ENCODE results near the gene TMC1.

Gene TMC1

DNA sequence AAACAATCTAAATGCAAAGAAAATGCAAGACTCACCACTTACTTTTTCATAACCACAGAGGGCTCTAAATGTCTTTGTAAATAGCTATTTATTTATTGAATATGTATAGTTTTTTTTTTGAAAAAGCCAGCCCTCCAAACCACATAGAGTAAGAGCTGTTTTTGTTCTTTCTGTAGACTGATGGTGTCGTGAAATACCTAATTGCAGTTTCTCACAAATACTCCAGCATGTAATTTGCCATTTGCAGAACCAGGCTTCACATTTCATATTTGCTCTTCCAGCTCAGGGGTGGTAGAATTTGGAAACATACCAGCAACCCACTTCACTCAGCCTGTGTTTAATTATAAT is 159.8 kb downstream of the TMC1 start:
- no peak for DNase-seq (ENCODE audit: low read depth)

DNA sequence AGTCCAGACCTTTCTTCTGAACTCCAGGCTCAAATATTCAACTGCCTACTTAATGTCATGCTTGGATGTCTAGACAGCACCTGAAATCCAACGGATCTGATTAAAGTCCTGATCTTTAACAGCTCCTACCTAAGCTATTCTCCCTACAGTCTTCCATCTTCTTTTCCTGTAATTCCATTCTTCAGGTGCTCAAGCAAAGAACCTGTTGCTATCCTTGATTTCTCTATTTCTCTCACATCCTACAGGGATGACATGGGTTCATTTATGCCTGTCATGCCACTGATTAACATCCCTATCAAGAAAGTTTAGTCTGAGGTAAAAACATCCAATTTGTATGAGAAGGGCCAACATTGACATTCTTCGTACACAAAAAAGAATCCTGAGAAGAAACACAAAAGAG is 163.2 kb downstream of the TMC1 start:
- no peak for DNase-seq (ENCODE audit: low read depth)

- DNase-seq (ENCODE audit: low read depth), result no peak
Measured at GRCh38 chr9:72685911-72686310, 164.5 kb downstream of the TMC1 start.

DNA sequence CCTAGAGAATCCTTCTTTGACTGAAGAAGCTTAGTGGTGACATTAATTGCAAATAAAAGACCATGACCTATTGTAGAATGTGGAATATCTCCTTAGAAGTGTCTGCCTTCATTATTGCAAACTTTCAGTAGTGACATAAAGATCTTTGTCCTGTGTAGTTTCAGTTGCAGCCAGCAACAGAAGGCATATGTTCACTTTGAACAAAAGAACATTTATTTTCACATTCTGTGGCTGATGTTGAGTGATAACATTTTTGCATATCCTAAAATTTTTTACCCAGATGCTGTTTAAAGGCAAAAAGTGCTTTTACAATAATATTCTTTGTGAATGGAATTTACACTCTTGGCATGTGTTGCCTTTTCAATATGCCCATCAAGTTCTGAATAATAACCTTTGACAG is 165.9 kb downstream of the TMC1 start:
- DNase-seq (ENCODE audit: low read depth), result no peak

DNA sequence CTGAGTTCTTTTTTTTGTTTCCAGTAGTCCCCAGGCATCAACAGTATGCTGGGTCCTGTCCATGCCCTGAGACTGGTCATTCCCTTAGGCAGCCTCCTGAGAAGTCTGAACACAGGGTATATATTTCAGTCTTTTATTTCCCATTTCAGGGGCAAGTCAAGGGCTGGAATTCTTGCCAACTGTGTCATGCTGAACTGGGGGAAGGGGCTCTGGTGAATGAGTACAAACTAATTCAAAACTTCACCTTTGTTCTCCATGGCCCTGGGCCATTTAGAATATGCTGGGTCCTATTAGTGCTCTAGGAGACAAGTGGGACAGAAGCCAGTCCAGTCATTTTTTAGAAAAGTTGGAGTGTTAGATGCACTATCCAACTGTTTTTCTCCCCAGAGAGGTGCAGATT is 170.3 kb downstream of the TMC1 start:
- no peak for DNase-seq (ENCODE audit: low read depth)

DNA sequence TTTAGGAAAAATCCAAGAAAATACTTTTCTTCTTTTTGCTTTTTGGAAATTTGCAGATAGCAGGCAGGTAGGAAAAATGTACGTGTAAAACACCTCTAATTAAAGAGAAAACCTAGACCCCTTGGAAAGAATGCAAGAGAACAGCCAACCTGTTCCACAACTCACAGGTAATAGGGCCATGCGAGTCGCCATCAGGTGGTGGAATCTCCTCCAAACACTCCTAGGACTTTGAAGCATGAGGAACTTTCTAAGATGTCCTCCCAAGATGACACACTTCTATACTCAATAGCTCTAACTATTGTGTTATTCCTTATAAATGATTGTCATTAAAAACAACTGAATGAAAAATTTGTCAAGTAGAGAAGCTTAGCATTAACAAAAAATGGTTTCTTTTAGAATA is 174.0 kb downstream of the TMC1 start:
- no peak for DNase-seq (ENCODE audit: low read depth)

DNA sequence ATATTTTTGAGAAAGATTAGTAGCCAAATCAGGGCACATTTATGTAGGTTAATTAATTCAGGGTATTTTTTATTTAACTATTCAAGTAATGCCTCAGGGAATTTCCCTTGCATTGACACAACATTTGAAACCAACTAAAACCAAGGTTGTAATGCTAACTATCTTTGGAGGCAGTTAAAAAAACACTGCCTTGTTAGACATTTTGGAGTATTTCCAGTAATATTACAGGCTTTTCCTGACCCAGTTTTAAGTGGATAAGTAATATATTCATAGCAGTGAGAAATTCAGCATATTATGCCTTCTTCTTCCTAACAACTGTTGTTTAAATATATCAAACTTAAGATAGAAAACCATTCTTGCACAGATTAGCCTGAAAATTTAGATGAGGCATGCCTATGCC is 175.1 kb downstream of the TMC1 start:
- no peak for DNase-seq (ENCODE audit: low read depth)

DNA sequence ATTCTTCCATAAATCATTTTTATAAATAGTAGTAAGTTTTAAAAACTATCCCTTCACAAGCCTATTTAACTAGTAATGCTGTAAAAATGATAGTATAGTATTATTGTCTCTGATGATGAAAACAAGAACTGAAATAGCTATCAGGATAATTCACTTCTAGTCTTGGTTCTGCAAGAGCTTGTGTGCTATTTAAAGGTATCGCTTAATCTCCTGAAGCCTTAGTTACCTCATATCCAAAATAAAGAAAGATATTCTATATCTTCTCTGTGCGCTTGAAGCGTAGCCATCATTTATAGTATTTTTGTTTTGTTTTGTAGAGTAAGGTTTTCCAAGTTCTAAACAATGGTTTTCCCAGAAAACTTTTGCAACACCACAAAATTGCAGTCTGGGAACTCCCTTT is 180.1 kb downstream of the TMC1 start:
- no peak for DNase-seq (ENCODE audit: low read depth)

GRCh38 chr9:72703574-72703973 is 182.2 kb downstream of the TMC1 start:
- DNase-seq (ENCODE audit: low read depth), result no peak

DNA sequence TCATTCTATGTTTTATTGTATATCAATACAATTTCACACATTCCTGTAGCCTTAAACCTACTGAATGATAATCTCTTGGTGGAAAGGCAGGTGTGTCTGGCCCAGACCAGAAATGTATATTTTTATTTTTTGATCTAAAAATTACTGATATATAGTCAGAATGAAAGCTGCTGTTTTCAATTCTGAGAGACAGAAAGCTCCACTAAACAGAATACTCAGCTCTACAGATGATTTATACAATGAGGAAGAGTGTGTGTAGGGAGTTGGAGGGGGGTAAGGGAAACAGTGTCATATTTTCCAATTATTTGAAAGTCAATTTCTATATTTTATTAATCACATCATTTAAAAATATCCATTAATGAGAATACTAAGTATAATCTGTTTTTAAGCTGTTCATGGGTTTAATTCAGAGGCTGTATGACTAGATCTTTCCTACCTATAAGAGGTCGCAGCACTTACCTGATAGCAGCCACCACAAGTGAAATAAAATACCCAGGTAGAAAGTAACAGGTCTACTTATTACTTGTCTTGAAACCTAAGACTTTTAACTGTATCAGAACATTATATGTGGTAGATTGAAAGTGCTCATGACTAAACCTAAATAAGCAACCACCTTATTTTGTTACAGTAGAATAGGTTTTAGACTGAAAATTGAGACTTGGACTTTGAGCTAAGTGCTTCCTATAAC is 183.4 kb downstream of the TMC1 start:
- DNase-seq (ENCODE audit: low read depth), result no peak

- no peak for DNase-seq (ENCODE audit: low read depth)
Measured at GRCh38 chr9:72718503-72718902, 197.1 kb downstream of the TMC1 start.

GRCh38 chr9:72721067-72721466 is 199.7 kb downstream of the TMC1 start:
- DNase-seq (ENCODE audit: low read depth), result no peak

- no peak for DNase-seq (ENCODE audit: low read depth)
Measured at GRCh38 chr9:72726947-72727346, 205.5 kb downstream of the TMC1 start.

DNA sequence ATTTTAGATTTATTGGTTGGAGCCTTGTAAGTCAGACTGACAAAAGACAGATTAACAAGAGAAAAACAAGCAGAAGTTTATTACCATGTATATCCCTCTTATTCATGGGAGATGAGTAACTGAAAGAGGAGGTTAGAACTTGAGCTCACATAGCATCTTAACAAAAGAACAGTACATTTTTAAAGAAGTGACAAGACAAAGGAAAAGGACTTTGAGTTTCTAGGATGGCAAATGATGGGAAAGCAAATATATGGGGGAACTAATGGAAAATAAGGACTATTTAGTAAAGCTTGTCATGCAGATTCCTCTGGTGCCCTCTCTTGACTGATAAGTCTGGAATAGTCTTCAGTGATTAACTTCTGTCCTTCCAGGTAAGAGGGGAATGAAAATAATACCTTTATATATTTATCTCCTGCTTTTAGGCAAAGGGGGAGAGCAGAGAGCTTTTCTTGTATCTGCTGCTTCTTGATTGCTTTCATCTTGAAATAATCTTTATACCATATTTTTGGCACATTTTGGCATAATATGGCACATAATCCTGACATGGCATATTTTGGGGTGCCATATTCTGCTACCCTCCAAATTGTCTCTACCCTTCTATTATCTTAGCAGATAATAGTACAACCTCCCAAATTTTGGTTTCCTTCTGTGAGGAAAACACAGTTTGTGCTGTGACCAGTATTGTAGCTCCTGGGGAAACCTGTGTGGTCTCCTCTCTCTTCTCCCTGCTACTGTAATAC is 206.8 kb downstream of the TMC1 start:
- DNase-seq (ENCODE audit: low read depth), result no peak

DNA sequence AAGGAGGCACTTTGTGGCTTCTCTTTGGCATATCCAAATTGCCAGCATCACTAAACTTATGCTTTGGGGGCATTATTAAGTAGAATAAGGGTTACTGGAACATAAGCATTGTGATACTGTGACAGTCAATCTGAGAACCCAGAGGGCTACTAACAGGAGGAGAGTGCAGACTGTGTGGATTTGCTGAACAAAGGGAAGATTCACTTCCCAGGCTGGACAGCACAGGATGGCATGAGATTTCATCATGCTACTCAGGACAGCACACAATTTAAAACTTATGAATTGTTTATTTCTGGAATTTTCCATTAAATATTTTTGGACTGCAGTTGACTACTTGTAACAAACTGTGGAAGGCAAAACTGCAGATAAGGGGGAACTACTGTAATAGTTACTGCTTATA is 212.5 kb downstream of the TMC1 start:
- DNase-seq (ENCODE audit: low read depth), result no peak

DNA sequence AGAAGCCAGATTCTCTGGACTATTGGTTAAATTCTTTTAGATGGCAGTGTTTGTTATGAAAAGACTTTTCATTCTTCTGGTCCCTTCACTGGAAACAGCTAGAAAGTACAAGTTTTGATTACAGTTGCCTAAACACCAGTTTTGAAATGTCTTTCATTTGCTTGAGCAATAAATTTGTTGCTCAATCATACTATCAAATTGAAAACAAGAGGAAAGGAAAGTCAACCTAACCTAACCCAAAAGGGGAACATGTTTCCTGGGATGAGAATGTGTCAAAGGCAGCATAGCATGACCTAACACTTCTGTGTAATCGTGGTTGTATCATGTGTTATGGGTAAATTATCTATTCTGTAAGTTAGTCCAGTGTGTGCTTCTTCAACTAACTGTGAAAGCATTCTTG is 213.2 kb downstream of the TMC1 start:
- DNase-seq (ENCODE audit: low read depth), result no peak

DNA sequence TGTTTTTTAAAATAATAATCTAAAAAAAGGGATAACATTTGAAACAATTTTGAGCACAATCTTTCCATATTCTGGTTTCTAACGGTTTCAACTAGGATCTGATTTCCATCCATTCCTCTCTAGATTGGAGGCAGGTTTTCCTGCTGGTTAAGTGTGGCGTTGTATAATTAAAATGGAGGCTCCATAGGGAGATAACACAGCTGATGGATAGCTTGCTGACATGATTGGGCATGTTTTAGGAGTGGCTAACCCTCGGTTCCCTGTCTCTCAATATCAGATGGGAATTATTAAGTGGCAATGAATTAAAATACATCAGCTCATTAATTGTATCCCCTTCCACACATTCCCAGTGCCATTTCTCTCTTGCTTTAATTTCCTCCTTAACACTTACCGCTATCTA is 222.4 kb downstream of the TMC1 start:
- no peak for DNase-seq (ENCODE audit: low read depth)

GRCh38 chr9:72749276-72749675 is 227.9 kb downstream of the TMC1 start:
- no peak for DNase-seq (ENCODE audit: low read depth)

DNA sequence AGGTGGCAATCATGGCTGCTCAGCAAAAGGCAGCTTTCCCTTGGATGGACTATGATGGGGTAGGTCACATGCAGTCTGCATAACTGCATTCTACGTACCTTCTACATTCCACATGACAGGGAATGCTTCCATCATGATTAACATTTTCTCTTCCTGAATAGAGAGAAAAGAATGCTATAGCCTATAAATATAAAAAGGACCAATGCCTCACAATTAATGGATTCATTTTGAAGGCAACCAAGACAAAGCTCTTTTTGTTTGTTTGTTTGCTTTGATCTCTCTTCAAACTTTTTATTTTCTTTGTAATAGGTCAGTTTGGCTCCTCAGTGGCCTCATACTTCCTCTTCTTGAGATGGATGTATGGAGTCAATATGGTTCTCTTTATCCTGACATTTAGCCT is 230.1 kb downstream of the TMC1 start:
- DNase-seq (ENCODE audit: low read depth), result no peak

- no peak for DNase-seq (ENCODE audit: low read depth)
Measured at GRCh38 chr9:72753266-72753893, 232.0 kb downstream of the TMC1 start.

- DNase-seq (ENCODE audit: low read depth), result no peak
Measured at GRCh38 chr9:72755836-72756235, 234.4 kb downstream of the TMC1 start.

DNA sequence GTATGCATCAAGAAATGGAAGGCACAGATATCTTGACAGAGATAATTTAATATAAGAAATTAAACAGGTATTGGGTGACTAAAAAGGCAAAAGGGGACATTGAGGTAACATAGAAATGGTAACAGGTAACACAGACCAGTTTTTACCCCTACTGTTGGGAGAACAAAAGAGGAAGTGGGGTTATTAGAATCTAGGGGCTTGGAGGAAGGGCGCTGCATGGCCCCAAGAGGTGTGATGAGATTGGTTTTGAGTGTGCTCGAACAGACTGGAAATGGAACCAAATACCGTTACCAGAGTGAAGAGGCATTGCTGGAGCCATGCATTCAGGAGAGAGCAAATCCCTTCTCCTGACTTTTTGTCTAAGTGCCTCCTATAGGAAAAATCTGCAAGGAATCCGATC is 237.5 kb downstream of the TMC1 start:
- no peak for DNase-seq (ENCODE audit: low read depth)

DNA sequence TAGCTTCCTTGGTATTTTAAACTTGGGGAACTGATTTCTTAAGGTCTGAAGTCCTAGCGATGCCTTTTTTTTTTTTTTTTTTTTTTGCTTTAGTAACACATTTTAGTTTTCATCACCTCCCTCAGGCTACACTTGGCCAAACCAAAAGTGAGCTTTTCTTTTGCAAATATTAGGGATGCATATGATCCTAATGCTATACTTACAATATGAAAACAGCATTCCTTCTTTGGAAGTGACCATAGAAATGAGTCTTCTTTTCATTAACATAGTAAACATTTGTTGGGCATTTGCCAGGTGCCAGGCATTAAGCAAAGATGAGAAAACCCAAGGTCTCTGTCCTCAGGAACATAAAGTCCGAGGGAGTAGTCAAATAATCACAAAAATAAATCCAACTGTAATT is 241.6 kb downstream of the TMC1 start:
- DNase-seq (ENCODE audit: low read depth), result no peak

GRCh38 chr9:72769546-72769945 is 248.1 kb downstream of the TMC1 start:
- no peak for DNase-seq (ENCODE audit: low read depth)
